KBM-7 (cell line): ENCODE data around the gene ADGRA1.

ENCODE experiments used
- DNase-seq: peaks from one replicate; pipeline ENCODE4 v3.0.0-alpha.2; 2015
- in situ Hi-C: fragments of 300-500 bp; cut with MboI; formaldehyde crosslinking; loops from 2 replicates; pipeline ENCODE4 v1.14.3; 2020; ENCODE audit warnings: low sequenced_read_pairs, low pct_unique_long_range_greater_than_20kb, mixed read lengths

Gene ADGRA1, protein sequence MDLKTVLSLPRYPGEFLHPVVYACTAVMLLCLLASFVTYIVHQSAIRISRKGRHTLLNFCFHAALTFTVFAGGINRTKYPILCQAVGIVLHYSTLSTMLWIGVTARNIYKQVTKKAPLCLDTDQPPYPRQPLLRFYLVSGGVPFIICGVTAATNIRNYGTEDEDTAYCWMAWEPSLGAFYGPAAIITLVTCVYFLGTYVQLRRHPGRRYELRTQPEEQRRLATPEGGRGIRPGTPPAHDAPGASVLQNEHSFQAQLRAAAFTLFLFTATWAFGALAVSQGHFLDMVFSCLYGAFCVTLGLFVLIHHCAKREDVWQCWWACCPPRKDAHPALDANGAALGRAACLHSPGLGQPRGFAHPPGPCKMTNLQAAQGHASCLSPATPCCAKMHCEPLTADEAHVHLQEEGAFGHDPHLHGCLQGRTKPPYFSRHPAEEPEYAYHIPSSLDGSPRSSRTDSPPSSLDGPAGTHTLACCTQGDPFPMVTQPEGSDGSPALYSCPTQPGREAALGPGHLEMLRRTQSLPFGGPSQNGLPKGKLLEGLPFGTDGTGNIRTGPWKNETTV

DNA sequence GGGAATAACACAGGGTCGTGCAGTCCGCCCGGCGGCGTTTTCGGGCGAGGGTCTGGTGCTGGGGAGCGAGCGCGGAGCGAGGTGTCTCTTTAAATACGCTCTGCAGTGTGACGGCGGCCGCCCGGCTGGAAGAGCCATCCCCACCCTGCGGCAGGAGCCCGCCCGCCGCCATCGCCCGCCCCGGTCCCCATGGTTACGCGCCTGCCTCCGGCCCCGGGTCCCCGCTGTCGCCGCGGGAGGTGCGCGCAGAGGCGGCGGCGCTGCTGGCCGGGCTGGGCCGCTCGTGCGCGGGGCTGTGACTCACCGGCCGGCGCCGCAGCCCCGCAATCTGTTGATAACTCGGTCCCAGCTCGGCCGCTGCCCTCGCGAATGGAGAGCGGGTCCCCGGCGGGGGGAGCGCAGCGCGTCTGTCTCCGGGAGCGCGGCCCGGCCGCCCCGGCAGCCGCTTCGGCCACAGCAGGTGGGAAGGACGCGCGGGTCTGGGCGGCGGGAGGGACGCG lies at the start of gene ADGRA1:
ADGRA1 (plus strand) TSS at position 246 of the 500 bp plus-strand sequence. CDS start 986 bp downstream, outside the sequence.
- in situ Hi-C loops, result no loop called here
- DNase-seq, result no peak

DNA sequence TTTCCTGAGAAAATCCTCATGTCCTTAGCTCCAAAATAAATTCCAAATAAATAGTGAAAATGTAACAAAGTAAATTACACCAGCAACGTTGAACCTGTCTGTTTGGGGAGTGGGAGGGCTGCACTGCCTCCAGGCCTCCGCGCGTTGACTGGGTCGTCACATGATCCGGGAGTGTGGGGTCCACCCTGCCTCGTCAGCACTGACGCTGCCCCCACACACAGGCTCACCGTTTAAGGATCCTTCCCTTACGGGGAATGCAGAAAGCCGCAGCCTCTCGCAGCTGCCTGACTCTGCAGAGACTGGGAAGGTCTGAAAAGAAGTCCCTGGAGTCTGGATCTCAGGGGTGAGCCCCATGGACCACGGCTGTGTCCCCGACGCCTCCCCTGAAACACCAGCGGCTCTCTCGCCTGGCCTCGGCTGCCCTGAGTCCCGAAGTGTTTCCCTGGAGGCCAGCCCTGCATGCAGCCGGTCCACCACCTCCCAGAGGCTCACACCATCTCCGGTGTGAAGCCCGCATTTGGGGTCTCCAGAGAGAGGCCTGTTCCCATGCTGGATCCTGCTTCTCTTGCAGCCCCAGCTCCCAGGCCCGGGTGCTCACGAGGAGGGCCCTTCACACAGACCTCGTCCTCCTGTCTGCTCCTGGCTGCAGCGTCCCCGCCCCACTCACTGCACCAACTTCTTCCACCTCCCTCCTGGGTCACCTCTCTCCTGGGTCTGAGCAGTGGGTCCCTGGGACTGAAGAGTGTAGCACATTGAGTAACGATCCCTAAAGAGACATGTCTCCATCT lies 49.5 kb upstream of the ADGRA1 start:
- in situ Hi-C loops, result no loop called here
- DNase-seq, result no peak

DNA sequence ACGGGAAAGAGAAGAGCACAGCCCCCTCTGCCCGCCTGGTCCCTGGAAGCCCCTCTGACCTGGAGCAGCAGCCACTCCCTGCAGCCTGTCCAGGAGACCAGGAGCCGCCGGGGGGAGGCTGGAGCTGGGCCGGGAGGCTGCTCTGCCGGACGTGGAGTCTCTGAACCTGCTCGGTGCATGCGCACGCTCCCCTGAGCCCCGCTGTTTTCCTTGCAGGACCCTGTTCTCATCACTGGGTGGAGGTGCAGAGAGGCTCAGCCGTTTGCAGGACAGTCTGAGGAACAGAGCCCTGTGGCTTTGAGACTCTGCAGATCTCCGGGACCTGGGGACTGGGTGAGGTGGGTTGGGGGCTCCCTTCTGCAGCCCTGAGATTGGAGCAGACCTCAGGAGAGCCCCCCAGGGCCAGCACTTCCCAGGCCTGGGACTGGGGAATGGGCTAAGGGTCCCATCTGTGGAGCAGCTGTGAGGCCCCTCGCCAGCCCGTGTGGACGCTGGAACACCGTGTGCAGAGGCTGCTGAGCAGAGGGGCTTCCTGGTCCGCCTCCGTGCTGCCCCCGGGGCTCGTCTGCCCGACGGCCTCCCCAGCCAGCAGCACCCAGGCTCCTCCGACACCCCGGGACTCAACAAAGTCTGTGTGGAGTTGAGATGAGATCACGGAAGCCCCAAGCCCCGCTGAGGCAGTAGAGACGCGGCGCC lies 48.5 kb upstream of the ADGRA1 start:
- in situ Hi-C loops, result no loop called here
- DNase-seq, result no peak

DNA sequence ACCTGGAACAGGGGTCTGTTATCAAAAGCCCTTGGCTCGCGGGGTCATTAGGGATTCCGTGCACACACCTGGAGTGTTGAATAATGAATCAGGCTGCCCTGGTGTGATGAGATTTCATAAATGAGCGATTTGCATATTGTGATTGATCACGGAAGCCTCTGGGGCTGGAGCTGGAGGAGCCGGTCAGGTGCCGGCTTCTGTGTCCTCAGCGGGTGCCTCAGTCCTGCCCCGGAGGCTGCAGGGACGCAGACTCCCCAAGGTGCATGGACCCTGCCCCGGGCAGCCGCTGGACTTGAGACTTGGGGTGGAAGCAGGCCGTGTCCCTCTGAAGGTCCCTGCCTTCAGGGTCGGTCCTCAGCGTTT lies 47.9 kb upstream of the ADGRA1 start:
- in situ Hi-C loops, result no loop called here
- DNase-seq, result no peak

DNA sequence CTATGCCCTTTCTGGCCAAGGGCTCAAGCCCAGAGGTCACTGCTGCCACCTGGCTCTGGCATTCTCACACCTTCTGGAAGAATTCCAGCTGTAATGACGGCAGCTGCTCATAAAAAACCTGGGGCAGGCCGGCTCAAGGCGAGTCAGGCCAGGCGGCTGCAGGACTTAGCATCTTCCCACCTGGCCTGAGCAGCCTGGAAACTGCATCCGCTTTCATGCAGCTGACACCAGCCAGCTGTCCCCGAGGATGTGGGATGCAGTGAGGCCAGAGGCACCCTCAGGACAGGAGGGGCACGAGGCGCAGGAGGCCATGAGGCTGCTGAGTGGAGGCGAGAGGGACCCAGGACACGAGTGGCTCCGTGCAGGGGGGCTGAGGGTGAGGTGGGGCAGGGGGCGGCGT lies 47.5 kb upstream of the ADGRA1 start:
- in situ Hi-C loops, result no loop called here
- no peak for DNase-seq

DNA sequence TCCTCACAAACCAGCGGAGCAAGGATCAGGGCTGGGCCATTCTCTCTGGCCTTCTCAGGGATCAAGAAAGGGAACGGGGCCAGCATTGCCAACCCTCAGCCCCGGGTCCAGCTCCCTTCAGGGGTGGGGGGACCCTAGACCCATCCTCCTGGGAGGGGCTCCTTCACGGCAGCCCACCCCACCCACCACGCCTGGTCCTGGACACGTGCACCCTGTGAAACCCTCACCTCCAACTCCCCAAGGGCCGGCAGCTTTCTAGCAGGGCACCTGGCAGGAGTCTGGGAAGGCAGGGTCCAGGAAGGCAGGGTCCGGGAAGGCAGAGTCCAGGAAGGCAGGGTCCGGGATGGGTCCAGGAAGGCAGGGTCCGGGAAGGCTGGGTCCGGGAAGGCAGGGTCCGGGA lies 46.6 kb upstream of the ADGRA1 start:
- in situ Hi-C loops, result no loop called here
- no peak for DNase-seq

DNA sequence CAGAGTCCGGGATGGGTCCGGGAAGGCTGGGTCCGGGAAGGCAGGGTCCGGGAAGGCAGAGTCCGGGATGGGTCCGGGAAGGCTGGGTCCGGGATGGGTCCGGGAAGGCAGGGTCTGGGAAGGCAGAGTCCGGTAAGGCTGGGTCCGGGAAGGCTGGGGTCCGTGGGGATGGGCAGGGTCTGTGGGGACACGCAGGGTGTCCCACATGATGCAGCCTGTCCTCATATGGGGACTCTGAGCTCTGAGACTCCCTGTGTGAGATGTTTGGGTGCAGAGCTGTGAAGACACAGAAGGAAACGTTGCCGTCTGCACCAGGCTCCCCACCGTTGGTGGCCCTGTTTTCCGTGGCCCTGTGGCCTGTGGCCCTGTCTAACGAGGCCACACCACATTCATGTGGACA lies 45.7 kb upstream of the ADGRA1 start:
- no peak for DNase-seq
- in situ Hi-C loops, result no loop called here

DNA sequence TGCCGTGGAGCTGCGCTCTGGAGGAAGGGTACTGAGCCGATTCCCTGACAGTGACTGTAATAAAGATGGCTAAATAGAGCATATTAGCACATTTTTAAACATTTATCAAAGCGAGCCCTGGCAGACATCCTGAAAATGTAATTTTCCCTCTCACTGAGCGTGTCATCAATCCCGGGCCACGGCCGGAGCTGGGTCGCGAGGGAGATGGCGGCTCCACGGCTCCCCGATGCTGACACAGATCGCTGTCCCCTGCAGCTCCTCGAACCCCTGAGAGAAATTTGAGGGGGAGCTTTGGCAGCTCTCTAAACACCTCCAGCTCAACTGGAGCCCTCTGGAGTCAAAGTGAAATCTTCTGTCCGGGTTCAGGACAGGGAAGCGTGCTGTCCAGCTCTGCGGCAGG lies 44.9 kb upstream of the ADGRA1 start:
- no peak for DNase-seq
- in situ Hi-C loops, result no loop called here

DNA sequence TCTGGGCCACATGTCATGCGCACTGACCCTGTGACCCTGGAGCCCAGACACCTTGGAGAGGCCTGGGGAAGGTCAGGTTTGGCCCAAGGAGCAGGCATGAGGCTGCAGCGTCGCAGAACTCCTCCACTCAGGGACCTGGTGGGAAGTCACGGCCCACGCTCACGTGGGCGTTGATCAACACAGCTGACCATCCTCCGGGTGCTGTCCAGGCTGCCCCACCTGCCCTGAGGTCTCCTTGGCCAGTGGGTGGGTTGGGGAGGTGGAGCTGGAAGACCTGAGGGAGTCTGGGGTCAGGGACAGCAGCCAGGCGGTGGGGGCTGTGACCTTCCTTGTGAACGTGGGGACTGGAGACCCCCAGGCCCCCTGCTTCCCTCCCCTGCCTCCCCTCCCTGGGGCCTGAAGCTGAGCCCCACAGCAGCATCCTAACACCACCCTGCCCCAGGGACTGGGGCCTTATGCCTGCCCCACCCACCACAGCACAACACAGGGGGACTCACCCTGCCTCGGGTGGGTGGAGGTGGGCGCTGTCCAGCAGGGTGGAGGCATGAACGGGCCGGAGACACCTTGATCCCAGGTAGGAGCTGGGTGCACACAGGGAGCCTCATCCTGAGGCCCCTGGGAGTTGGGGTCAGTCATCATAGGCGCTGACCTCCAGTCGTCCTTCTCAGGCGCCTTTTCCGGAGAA lies 44.0 kb upstream of the ADGRA1 start:
- no peak for DNase-seq
- in situ Hi-C loops, result no loop called here

DNA sequence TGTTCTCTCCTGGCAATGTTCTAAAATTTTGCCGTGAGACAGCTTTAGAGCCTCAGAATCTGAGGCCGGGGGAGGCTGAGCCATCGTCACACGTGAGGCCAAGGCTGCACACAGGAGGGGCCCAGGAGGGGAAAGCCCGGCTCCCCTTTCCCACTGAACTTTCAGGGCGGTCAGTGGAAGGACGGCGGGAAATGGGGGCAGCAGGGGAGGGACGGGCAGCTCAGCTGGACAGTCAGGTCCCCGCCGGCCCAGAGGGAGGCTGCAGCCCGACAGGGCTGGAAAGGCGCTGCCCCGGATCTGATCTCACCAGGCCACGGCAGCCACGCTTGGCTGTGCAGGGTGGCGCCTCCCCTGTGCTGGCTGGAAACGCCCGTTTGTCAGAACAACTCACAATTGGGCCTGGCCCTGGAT lies 43.3 kb upstream of the ADGRA1 start:
- in situ Hi-C loops, result no loop called here
- no peak for DNase-seq

DNA sequence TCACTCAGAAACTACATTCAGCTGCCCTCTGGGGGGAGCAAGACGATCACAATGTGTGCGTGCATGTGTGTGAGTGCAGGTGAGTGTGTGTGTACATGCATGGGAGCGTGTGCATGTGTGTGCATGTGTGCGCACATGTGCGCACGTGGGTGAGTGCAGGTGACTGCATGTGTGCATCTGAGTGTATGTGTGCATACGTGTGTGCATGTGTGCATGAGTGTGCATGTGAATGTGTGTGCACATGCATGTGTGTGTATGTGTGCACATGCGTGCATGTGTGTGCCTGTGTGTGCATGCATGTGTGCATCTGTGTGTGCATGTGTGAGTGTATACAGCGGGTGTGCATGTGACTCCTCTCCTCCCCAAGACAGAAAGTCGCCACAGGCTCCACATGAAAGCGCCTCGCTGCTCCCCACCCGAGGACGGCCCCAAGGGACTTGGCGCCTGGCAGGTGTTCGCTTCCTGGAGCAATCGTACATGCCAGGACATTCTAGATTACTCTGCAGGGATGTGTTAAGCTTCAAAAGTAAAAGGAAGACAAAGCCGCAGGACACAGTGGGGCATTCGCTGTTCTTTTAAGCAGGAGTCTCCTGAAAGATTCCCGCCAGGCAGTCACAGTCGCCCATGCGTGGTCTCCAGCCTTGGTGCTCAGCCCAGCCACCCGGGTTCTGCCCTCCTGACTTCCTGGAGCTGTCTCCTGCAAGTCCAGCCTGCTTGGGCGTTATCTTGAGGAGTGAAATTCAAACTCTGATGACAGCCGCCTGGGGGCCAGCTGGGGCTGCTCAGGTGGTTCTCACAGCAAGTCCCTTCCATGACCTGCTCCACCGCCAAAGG lies 42.0 kb upstream of the ADGRA1 start:
- DNase-seq, result no peak
- in situ Hi-C loops, result no loop called here

DNA sequence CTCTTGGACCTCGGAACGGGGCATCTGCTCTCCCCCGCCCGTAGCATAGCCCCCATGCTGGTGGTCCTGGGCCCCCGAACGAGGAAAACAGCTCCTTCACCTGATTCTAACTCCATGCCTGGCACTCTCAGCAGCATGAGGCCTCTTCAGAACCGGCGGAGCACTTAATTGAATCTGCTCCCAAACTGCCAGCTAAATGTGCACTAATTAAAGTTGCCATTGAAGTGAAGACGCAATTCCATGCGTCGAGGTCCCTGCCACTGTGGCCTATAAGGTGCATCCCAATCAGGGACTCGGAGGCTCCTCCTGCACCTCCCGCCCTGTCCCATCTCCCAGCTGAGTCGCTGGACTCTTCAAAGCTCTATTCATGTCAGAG lies 41.3 kb upstream of the ADGRA1 start:
- in situ Hi-C loops, result no loop called here
- DNase-seq, result no peak

DNA sequence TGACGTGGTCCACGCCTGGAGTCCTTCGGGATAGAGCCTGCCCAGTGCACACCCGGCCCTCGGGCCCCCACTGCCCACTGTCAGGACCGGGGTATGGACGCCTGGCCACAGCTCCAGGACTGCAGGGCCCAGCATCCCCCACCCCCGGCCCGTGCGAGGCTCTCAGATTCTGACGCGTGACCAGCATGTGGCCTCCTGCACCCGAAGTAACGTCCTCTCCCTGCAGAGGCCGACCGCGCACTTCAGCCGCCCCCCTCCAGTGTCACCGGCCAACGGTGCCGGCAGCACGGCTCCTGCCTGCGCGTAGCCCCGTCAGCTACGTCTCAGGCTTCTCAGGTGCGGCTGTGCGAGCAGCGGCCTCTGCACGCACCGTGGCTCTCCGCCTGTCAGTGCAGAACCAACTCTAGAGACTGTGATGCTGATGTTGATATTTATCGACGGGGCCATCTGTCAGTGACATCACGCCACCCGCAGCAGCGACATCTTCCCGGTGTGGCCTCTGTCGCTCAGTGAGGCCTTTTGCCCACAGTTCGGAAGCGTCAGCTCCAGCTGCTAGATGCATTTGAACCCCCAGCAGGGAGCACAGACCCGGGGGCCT lies 40.1 kb upstream of the ADGRA1 start:
- DNase-seq, result no peak
- in situ Hi-C loops, result no loop called here

DNA sequence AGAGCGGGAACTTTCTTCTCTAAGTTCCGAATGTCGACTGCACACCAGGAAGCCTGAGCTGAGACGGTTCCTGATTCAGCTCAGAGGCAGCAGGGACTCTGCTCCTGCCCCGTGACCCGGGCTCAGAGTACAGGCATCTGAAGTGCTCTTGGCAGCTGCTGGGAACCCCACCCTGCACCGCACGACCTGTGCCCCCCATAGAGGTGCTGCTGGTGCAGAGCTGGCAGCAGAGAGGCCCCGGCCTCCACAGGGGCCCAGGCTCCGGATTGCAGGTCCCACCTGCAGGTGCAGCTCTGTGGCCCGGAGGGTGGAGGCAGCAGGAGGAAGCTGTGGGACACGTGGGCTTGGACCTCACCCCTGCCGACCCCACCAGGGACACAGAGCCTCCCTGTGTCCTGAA lies 39.5 kb upstream of the ADGRA1 start:
- in situ Hi-C loops, result no loop called here

DNA sequence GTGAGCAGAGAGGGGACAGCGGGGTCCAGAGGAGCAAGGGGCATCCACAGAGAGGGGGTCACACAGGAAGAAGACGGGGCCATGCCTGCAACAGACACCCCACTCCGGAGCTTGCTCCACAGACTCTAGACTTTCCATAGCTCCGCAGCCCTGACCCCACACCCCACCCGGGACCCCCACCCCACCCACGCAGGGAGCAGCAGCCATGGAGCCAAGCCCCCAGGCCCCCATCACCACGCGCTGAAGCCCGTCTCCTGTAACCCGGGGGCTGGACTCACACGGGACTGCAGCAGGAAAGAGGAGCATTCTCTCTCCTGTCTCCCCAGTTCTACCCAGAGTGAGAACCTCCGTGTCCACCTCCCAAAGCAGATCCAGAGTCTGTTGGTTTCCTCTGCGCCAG lies 38.8 kb upstream of the ADGRA1 start:
- DNase-seq, result no peak
- in situ Hi-C loops, result no loop called here

More for the DNA sequence above, 39.5 kb upstream of the ADGRA1 start:
- no peak for DNase-seq

DNA sequence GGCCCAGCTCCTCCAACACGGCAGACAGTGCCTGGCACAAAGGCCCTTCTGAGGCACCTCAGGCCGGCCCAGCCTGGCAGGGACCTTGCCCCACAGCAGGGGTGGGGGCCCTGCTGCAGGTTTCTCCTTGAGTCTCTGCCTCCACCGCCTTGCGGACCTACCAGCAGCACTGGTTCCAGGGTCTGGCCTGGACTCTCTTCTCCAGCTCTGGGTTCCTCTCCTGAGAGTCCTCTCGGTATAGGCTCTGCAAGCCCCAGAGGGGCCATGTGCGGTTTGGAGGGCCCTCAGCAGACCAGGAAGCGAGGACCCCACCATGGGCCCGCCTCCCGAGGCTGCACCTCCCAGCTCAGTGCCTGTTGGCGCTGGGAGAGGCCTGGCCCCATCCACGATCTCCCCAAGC lies 38.1 kb upstream of the ADGRA1 start:
- in situ Hi-C loops, result no loop called here
- no peak for DNase-seq

DNA sequence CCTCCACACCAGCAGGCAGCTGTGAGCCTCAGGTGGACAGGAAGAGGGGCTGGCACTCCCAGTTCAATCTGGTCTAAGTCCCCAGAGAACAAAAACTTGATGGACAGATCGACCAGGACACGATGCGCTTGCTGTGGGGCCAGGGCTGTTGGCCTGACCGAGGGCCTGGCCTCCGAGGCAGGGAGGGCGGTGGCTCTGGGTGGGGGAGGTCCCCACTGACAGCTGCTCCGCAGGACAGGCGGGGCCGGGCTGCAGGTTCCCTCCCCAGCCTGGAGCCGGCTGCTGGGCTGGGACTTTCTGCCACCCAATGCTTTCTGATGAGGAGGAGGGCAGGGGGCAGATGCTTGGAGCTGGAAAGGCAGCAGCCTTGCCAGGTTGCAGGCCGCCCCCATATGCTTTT lies 37.4 kb upstream of the ADGRA1 start:
- in situ Hi-C loops, result no loop called here
- no peak for DNase-seq

DNA sequence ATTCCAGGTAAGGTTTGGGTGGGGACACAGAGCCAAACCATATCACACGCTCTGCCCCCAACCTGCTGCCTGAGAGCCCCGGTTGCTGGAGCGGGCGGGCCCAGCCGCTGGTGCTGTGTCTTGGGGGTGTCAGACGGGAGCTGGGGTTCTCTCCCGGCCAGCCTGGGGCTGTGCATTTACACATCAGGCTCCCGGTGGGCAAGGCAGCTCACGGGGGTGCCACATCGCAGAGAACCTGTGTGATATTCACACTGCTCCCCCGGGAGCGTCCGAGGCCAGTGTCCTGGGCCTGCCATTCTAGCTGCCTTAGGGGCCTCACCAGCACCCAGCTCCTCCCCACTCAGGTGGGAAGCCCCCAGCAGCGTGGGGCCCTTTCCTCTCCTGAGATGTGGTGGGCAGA lies 35.6 kb upstream of the ADGRA1 start:
- in situ Hi-C loops, result no loop called here
- no peak for DNase-seq
